Activated T-helper 1 cell treated with Interleukin-2 at 50 U/mL for 16 hours (primary cell): ENCODE results near the gene SLC16A6.
A peak's percentile ranks its signal among the peaks of the same experiment; 100 is the strongest.
"Not testable (repeated sequence)": the region's sequence is repeated elsewhere in the genome, so short reads cannot be mapped to it uniquely, and the experiment has no call there.

Experiments
- DNase-seq: peaks from one replicate; pipeline ENCODE4 v3.0.0-alpha.2; 2020; ENCODE audit warnings: low read depth

The SLC16A6 gene

GRCh38 chr17:68248199-68248825 is 42.6 kb downstream of the SLC16A6 start:
- no peak for DNase-seq

GRCh38 chr17:68247445-68248198 is 43.3 kb downstream of the SLC16A6 start, which contains the start of gene AMZ2:
AMZ2 (plus strand) TSS chr17:68248043; CDS start chr17:68250188, 2,145 bp downstream.
- peak; percentile 98 for DNase-seq

- DNase-seq: no peak
Observed at GRCh38 chr17:68246271-68247028, 44.5 kb downstream of the SLC16A6 start.

- no peak for DNase-seq
Observed at GRCh38 chr17:68239632-68240366, 51.1 kb downstream of the SLC16A6 start.

GRCh38 chr17:68238871-68239253 is 52.1 kb downstream of the SLC16A6 start:
- no peak for DNase-seq

GRCh38 chr17:68238164-68238870 is 52.6 kb downstream of the SLC16A6 start:
- DNase-seq: no peak

- DNase-seq: peak; percentile 14
Observed at GRCh38 chr17:68237369-68238163, 53.4 kb downstream of the SLC16A6 start.

- DNase-seq: not testable (repeated sequence)
Observed at GRCh38 chr17:68235336-68235791, 55.6 kb downstream of the SLC16A6 start.

- DNase-seq: peak; percentile 15
Observed at GRCh38 chr17:68234726-68235335, 56.1 kb downstream of the SLC16A6 start.

GRCh38 chr17:68232741-68233140 is 58.2 kb downstream of the SLC16A6 start:
- not testable (repeated sequence) for DNase-seq

GRCh38 chr17:68231541-68231940 is 59.4 kb downstream of the SLC16A6 start:
- DNase-seq: no peak

- not testable (repeated sequence) for DNase-seq
Observed at GRCh38 chr17:68231131-68231530, 59.8 kb downstream of the SLC16A6 start.

- no peak for DNase-seq
Observed at GRCh38 chr17:68229619-68230018, 61.3 kb downstream of the SLC16A6 start.

GRCh38 chr17:68228817-68229570 is 61.9 kb downstream of the SLC16A6 start:
- no peak for DNase-seq

- DNase-seq: not testable (repeated sequence)
Observed at GRCh38 chr17:68228039-68228680, 62.8 kb downstream of the SLC16A6 start.

GRCh38 chr17:68225055-68225454 is 65.9 kb downstream of the SLC16A6 start:
- not testable (repeated sequence) for DNase-seq

GRCh38 chr17:68222606-68223005 is 68.3 kb downstream of the SLC16A6 start:
- no peak for DNase-seq

- DNase-seq: no peak
Observed at GRCh38 chr17:68221786-68222185, 69.1 kb downstream of the SLC16A6 start.

GRCh38 chr17:68220786-68221185 is 70.1 kb downstream of the SLC16A6 start:
- not testable (repeated sequence) for DNase-seq
